ENCODE data around the gene PDCD2L. TPM values are rescaled to one million over a fixed set of nuclear protein-coding genes. Genes with fewer than 3 reads are reported as not detected.
A peak's percentile ranks its signal among the peaks of the same experiment; 100 is the strongest.

PDCD2L gene
- total RNA-seq, 1 experiment from 2014 or later: 31.5 TPM

DNA sequence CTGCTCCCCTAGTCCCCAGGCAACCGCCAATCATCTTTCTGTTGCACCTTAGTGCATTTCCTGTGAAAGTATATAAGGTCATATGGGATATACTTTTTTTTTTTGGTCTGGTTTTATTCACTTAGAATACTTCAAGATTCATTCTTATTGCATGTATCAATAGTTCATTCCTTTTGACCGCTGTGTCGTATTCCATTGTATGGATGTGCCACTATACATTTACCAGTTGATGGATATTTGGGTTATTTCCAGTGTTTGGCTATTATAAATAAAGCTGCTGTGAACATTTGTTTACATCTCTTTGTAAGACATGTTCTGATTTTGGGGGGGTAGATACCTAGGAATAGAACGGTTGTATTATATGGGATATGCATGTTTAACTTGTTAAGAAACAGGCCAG lies 14.1 kb downstream of the PDCD2L start:
- peaks cover 4% of the 10 kb centered on the region; the same call in 1 of the 2 replicates for H3K36me3 ChIP-seq (ENCODE audit: low read depth, low read length)
- TF ChIP-seq EZH2 (IDR thresholded peaks at IDR 0.05; ENCODE audit: low read length, unreplicated experiment) (no peak), EZH2phosphoT487 (IDR thresholded peaks at IDR 0.05; ENCODE audit: borderline replicate concordance, low read length) (no peak)
- TF ChIP-seq, protein P1, sequence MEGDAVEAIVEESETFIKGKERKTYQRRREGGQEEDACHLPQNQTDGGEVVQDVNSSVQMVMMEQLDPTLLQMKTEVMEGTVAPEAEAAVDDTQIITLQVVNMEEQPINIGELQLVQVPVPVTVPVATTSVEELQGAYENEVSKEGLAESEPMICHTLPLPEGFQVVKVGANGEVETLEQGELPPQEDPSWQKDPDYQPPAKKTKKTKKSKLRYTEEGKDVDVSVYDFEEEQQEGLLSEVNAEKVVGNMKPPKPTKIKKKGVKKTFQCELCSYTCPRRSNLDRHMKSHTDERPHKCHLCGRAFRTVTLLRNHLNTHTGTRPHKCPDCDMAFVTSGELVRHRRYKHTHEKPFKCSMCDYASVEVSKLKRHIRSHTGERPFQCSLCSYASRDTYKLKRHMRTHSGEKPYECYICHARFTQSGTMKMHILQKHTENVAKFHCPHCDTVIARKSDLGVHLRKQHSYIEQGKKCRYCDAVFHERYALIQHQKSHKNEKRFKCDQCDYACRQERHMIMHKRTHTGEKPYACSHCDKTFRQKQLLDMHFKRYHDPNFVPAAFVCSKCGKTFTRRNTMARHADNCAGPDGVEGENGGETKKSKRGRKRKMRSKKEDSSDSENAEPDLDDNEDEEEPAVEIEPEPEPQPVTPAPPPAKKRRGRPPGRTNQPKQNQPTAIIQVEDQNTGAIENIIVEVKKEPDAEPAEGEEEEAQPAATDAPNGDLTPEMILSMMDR (conservative IDR thresholded peaks at IDR 0.05; ENCODE audit: low read depth, low read length): no peak
- H4K20me1 ChIP-seq (ENCODE audit: low read length): no peaks in the 10 kb centered on the region
- intact Hi-C loops (cut with micrococcal nuclease): no loop called here
- no peaks in the 10 kb centered on the region for H3F3A ChIP-seq (ENCODE audit: low read length, unreplicated experiment)
- no peak for DNase-seq
- H3K4me1 ChIP-seq (ENCODE audit: insufficient read depth, low read length): no peaks in the 10 kb centered on the region
- no peak overlapping the region for H3K27ac ChIP-seq (ENCODE audit: low read length)
- H3K9ac ChIP-seq (ENCODE audit: low read length): no peak overlapping the region
- H3K4me2 ChIP-seq (ENCODE audit: low read length): no peak overlapping the region
- ChIA-PET POLR2A (ENCODE audit: unreplicated experiment) (no interaction called here), CTCF (no interaction called here)
- ATAC-seq: no peak
- H3K27me3 ChIP-seq (ENCODE audit: low read length): no peaks in the 10 kb centered on the region
- no peak overlapping the region for H2AFZ ChIP-seq (ENCODE audit: low read length)
- H3K9me2 ChIP-seq (replicated peaks; ENCODE audit: low read length): no peaks in the 10 kb centered on the region
- H3K79me2 ChIP-seq (ENCODE audit: low read length): no peaks in the 10 kb centered on the region
- BruUV-seq (replicated peaks): no TSS peak
- H3K9me3 ChIP-seq (ENCODE audit: low read length): no peaks in the 10 kb centered on the region
- no peak overlapping the region for H3K4me3 ChIP-seq (ENCODE audit: low read length)

- no peak for ATAC-seq
- Histone ChIP-seq H3K27ac (ENCODE audit: low read length) (no peak overlapping the region), H3K36me3 (ENCODE audit: low read depth, low read length) (no peaks in the 10 kb centered on the region; the same call in 1 of the 2 replicates), H4K20me1 (ENCODE audit: low read length) (peaks cover 24% of the 10 kb centered on the region), H3K9ac (ENCODE audit: low read length) (no peak overlapping the region), H3K27me3 (ENCODE audit: low read length) (no peaks in the 10 kb centered on the region), H3K9me2 (replicated peaks; ENCODE audit: low read length) (no peaks in the 10 kb centered on the region), H3K4me3 (ENCODE audit: low read length) (no peak overlapping the region), H3F3A (ENCODE audit: low read length, unreplicated experiment) (no peaks in the 10 kb centered on the region), H3K9me3 (ENCODE audit: low read length) (no peaks in the 10 kb centered on the region), H3K4me1 (ENCODE audit: insufficient read depth, low read length) (peaks cover 12% of the 10 kb centered on the region; the same call in 1 of the 2 replicates), H2AFZ (ENCODE audit: low read length) (no peak overlapping the region), H3K4me2 (ENCODE audit: low read length) (no peak overlapping the region), H3K79me2 (ENCODE audit: low read length) (peaks cover 34% of the 10 kb centered on the region)
- ChIA-PET CTCF (no interaction called here), POLR2A (ENCODE audit: unreplicated experiment) (no interaction called here)
- intact Hi-C loops (cut with micrococcal nuclease): no loop called here
- BruUV-seq (replicated peaks): no TSS peak
- DNase-seq: no peak
- TF ChIP-seq EZH2 (IDR thresholded peaks at IDR 0.05; ENCODE audit: low read length, unreplicated experiment) (no peak), EZH2phosphoT487 (IDR thresholded peaks at IDR 0.05; ENCODE audit: borderline replicate concordance, low read length) (no peak)
- TF ChIP-seq, protein P1 (conservative IDR thresholded peaks at IDR 0.05; ENCODE audit: low read depth, low read length): no peak
Observed at GRCh38 chr19:34426096-34426661, 22.0 kb downstream of the PDCD2L start.

DNA sequence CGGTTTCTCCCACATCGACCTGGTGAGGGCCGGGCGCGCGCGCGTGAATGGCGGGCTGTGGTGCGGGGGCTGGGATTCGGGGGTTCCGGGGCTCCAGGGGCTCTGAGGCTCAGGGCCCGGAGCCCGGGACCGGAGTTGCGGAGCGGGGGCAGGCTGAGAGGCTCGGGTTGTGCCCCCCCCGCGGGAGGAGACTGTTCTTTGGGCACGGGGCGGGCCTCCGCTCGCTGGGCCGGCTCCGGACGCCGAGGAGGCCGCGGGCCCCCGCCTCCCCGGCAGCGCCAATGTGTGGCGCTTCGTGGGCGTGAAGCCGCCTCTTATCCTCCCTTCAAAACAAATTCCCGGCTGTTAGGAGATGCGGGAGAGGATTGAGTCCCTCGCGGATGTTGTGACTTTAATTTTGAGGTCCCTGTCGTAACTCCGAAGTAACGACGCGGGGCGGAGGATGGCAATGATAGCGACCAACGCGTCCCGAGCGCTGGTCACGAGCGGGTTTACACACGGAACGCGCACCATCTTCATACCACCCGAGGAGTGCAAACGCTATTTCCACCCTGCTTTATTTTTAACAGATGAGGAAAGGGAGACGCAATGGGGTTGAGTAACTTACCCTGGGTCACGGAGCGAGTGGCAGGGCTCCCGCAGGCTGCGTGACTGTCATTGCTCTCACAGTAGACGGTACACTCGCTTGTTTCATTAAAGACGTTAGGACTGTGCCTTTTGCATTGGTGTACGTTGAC lies 24.5 kb downstream of the PDCD2L start:
- ChIA-PET POLR2A (ENCODE audit: unreplicated experiment) (interaction anchor here (0.6 kb wide), 1 partner anchor 74 kb away, joined by 13 read pairs; no protein-coding TSS in a partner anchor), CTCF (no interaction called here)
- Histone ChIP-seq H4K20me1 (ENCODE audit: low read length) (peaks cover 41% of the 10 kb centered on the region), H3K4me1 (ENCODE audit: insufficient read depth, low read length) (peaks cover 12% of the 10 kb centered on the region; the same call in 1 of the 2 replicates), H3K9me3 (ENCODE audit: low read length) (no peaks in the 10 kb centered on the region), H3F3A (ENCODE audit: low read length, unreplicated experiment) (no peaks in the 10 kb centered on the region), H3K9ac (ENCODE audit: low read length) (peak overlapping the region; percentile 98), H3K36me3 (ENCODE audit: low read depth, low read length) (peaks cover 5% of the 10 kb centered on the region; the same call in 1 of the 2 replicates), H3K9me2 (replicated peaks; ENCODE audit: low read length) (no peaks in the 10 kb centered on the region), H3K4me3 (ENCODE audit: low read length) (peak overlapping the region; percentile 98), H3K27me3 (ENCODE audit: low read length) (no peaks in the 10 kb centered on the region), H3K79me2 (ENCODE audit: low read length) (peaks cover 59% of the 10 kb centered on the region), H3K27ac (ENCODE audit: low read length) (peak overlapping the region; percentile 53), H3K4me2 (ENCODE audit: low read length) (peak overlapping the region; percentile 98), H2AFZ (ENCODE audit: low read length) (peak overlapping the region; percentile 95)
- intact Hi-C loops (cut with micrococcal nuclease): no loop called here
- TF ChIP-seq, protein P1 (conservative IDR thresholded peaks at IDR 0.05; ENCODE audit: low read depth, low read length): no peak
- TF ChIP-seq EZH2phosphoT487 (IDR thresholded peaks at IDR 0.05; ENCODE audit: borderline replicate concordance, low read length): no peak
- TF ChIP-seq EZH2 (IDR thresholded peaks at IDR 0.05; ENCODE audit: low read length, unreplicated experiment): no peak
- BruUV-seq (replicated peaks): no TSS peak
- DNase-seq (peak; percentile 9), ATAC-seq (peak; percentile 63)

All from PC-3 (cell line).